ENCODE data around the gene MAPK8. TPM values are rescaled to one million over a fixed set of nuclear protein-coding genes. Genes with fewer than 3 reads are reported as not detected.

Gene MAPK8
- total RNA-seq, 1 experiment from 2014 or later: 52.9 TPM

DNA sequence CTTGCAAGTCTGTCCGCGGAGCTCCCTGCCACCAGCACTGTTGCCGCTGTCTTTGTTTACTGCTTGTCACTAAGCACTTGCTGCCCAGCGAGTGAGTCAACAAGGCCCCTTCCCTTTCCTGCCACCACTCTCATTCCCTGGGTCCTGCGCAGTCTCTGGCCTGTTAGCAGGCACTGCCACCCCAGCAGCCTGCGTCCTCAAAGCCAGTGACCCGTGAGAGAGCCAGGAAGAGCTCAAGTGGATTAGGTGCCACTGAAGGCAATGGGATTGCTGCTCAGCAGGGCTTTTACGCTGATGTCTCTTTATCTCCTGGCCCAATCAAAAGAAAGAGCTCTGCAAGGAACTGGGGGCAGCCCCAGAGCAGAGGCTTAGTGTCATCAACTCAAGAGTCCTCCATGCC, 31.8 kb upstream of the MAPK8 start, which contains the start of gene FRMPD2:
FRMPD2 (minus strand) TSS at position 61 of the 400 bp plus-strand sequence. CDS start 129 bp downstream, outside the sequence.
- TF ChIP-seq RELA (CRISPR knock-in tag; IDR thresholded peaks at IDR 0.05; ENCODE audit: borderline replicate concordance) (no peak), CREB1 (CRISPR knock-in tag; IDR thresholded peaks at IDR 0.05) (no peak), OVOL2 (CRISPR knock-in tag; IDR thresholded peaks at IDR 0.05; ENCODE audit: borderline replicate concordance) (no peak), JUN (CRISPR knock-in tag; IDR thresholded peaks at IDR 0.05) (no peak), HMGA2 (CRISPR knock-in tag; IDR thresholded peaks at IDR 0.05) (no peak), IRF2 (CRISPR knock-in tag; IDR thresholded peaks at IDR 0.05; ENCODE audit: borderline replicate concordance, low read depth) (no peak), ESRRA (CRISPR knock-in tag; IDR thresholded peaks at IDR 0.05; ENCODE audit: borderline replicate concordance) (no peak), RORB (CRISPR knock-in tag; IDR thresholded peaks at IDR 0.05) (no peak), NFYB (CRISPR knock-in tag; conservative IDR thresholded peaks at IDR 0.05; ENCODE audit: low read depth) (no peak), ZNF281 (CRISPR knock-in tag; IDR thresholded peaks at IDR 0.05) (no peak), ZNF423 (CRISPR knock-in tag; IDR thresholded peaks at IDR 0.05) (no peak), NR3C1 (CRISPR knock-in tag; conservative IDR thresholded peaks at IDR 0.05; ENCODE audit: low read depth) (no peak), SOX15 (CRISPR knock-in tag; IDR thresholded peaks at IDR 0.05) (no peak)
- TF ChIP-seq, protein P1, sequence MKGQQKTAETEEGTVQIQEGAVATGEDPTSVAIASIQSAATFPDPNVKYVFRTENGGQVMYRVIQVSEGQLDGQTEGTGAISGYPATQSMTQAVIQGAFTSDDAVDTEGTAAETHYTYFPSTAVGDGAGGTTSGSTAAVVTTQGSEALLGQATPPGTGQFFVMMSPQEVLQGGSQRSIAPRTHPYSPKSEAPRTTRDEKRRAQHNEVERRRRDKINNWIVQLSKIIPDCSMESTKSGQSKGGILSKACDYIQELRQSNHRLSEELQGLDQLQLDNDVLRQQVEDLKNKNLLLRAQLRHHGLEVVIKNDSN (CRISPR knock-in tag; IDR thresholded peaks at IDR 0.05): no peak
- TF ChIP-seq, protein P2, sequence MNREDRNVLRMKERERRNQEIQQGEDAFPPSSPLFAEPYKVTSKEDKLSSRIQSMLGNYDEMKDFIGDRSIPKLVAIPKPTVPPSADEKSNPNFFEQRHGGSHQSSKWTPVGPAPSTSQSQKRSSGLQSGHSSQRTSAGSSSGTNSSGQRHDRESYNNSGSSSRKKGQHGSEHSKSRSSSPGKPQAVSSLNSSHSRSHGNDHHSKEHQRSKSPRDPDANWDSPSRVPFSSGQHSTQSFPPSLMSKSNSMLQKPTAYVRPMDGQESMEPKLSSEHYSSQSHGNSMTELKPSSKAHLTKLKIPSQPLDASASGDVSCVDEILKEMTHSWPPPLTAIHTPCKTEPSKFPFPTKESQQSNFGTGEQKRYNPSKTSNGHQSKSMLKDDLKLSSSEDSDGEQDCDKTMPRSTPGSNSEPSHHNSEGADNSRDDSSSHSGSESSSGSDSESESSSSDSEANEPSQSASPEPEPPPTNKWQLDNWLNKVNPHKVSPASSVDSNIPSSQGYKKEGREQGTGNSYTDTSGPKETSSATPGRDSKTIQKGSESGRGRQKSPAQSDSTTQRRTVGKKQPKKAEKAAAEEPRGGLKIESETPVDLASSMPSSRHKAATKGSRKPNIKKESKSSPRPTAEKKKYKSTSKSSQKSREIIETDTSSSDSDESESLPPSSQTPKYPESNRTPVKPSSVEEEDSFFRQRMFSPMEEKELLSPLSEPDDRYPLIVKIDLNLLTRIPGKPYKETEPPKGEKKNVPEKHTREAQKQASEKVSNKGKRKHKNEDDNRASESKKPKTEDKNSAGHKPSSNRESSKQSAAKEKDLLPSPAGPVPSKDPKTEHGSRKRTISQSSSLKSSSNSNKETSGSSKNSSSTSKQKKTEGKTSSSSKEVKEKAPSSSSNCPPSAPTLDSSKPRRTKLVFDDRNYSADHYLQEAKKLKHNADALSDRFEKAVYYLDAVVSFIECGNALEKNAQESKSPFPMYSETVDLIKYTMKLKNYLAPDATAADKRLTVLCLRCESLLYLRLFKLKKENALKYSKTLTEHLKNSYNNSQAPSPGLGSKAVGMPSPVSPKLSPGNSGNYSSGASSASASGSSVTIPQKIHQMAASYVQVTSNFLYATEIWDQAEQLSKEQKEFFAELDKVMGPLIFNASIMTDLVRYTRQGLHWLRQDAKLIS (CRISPR knock-in tag; IDR thresholded peaks at IDR 0.05; ENCODE audit: borderline replicate concordance): no peak
- TF ChIP-seq, protein P3, sequence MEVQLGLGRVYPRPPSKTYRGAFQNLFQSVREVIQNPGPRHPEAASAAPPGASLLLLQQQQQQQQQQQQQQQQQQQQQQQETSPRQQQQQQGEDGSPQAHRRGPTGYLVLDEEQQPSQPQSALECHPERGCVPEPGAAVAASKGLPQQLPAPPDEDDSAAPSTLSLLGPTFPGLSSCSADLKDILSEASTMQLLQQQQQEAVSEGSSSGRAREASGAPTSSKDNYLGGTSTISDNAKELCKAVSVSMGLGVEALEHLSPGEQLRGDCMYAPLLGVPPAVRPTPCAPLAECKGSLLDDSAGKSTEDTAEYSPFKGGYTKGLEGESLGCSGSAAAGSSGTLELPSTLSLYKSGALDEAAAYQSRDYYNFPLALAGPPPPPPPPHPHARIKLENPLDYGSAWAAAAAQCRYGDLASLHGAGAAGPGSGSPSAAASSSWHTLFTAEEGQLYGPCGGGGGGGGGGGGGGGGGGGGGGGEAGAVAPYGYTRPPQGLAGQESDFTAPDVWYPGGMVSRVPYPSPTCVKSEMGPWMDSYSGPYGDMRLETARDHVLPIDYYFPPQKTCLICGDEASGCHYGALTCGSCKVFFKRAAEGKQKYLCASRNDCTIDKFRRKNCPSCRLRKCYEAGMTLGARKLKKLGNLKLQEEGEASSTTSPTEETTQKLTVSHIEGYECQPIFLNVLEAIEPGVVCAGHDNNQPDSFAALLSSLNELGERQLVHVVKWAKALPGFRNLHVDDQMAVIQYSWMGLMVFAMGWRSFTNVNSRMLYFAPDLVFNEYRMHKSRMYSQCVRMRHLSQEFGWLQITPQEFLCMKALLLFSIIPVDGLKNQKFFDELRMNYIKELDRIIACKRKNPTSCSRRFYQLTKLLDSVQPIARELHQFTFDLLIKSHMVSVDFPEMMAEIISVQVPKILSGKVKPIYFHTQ (CRISPR knock-in tag; IDR thresholded peaks at IDR 0.05): no peak
- TF ChIP-seq, protein P4, sequence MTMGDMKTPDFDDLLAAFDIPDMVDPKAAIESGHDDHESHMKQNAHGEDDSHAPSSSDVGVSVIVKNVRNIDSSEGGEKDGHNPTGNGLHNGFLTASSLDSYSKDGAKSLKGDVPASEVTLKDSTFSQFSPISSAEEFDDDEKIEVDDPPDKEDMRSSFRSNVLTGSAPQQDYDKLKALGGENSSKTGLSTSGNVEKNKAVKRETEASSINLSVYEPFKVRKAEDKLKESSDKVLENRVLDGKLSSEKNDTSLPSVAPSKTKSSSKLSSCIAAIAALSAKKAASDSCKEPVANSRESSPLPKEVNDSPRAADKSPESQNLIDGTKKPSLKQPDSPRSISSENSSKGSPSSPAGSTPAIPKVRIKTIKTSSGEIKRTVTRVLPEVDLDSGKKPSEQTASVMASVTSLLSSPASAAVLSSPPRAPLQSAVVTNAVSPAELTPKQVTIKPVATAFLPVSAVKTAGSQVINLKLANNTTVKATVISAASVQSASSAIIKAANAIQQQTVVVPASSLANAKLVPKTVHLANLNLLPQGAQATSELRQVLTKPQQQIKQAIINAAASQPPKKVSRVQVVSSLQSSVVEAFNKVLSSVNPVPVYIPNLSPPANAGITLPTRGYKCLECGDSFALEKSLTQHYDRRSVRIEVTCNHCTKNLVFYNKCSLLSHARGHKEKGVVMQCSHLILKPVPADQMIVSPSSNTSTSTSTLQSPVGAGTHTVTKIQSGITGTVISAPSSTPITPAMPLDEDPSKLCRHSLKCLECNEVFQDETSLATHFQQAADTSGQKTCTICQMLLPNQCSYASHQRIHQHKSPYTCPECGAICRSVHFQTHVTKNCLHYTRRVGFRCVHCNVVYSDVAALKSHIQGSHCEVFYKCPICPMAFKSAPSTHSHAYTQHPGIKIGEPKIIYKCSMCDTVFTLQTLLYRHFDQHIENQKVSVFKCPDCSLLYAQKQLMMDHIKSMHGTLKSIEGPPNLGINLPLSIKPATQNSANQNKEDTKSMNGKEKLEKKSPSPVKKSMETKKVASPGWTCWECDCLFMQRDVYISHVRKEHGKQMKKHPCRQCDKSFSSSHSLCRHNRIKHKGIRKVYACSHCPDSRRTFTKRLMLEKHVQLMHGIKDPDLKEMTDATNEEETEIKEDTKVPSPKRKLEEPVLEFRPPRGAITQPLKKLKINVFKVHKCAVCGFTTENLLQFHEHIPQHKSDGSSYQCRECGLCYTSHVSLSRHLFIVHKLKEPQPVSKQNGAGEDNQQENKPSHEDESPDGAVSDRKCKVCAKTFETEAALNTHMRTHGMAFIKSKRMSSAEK (CRISPR knock-in tag; IDR thresholded peaks at IDR 0.05; ENCODE audit: borderline replicate concordance): no peak
- peak; percentile 53 for ATAC-seq
- Mint-ChIP-seq H3K27me3 (ENCODE audit: low read depth) (peaks cover 2% of the 10 kb centered on the region; the same call in 1 of the 2 replicates), H3K4me1 (peaks cover 20% of the 10 kb centered on the region), H3K27ac (no peak within 1 kb of the TSS), H3K36me3 (no peaks in the 10 kb centered on the region), H3K4me3 (no peak within 1 kb of the TSS), H3K9me3 (peaks cover 5% of the 10 kb centered on the region)
- CTCF ChIA-PET: interaction anchor here (0.8 to 1.2 kb wide), 2 partner anchors 16 to 26 kb away, joined by 3 to 4 read pairs; no protein-coding TSS in a partner anchor
- no peak for DNase-seq (ENCODE audit: low spot score)
- POLR2A ChIA-PET: no interaction called here
